ENCODE measurements around the gene FAM135A. TPM values are rescaled to one million over a fixed set of nuclear protein-coding genes. Genes with fewer than 3 reads are reported as not detected.

FAM135A gene
- total and polyA plus RNA-seq, 9 of the 15 experiments (the other 6 are each of a cell fraction or from before 2014, with no cell fraction given): 7.4 to 32.9 (median 19.2) TPM

DNA sequence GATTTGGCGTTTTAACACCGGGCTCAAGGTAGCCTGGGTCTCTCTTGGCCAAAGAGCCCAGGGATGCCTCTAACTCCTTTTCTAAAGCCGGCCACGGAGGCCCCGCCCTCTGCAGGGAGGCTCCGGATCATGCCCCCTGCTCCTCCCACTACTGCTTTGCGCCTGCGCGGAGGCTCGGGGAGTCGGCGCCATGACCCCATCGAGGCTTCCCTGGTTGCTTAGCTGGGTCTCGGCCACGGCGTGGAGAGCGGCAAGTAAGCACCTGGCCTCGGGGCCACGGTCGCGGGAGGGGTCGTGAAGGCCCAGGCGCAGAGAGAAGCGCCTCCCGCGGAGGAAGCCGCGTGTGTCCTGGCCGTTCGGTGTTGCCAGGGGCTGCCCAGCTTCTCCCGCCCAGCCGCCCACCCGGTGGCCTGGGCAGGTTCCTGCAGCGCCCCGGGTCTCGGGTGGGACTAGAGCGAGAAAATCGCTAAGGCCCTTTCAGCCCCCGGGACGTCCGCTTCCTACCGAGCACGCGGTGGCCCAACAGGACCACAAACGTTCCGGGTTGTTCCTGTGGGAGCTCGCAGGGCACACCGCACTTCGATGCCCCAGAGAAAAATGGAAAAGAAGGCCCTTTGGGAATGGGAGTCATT lies 153.6 kb downstream of the FAM135A start, which contains the start of gene SDHAF4 (continued):
- no peak for TF ChIP-seq TBL1XR1 (IDR thresholded peaks at IDR 0.05; ENCODE audit: low read length in 2 of 2)
- peak; percentile 44 for TF ChIP-seq HMGN3 (IDR thresholded peaks at IDR 0.05; ENCODE audit: borderline replicate concordance, extremely low read depth, insufficient read length, low read depth, low read length)
- no peak for TF ChIP-seq ZNF561 (CRISPR knock-in tag; conservative IDR thresholded peaks at IDR 0.05)
- TF ChIP-seq BDP1 (IDR thresholded peaks at IDR 0.05; ENCODE audit: insufficient read depth, insufficient read length): no peak
- TF ChIP-seq HIVEP1 (CRISPR knock-in tag; IDR thresholded peaks at IDR 0.05): no peak
- no peak for TF ChIP-seq RERE (CRISPR knock-in tag; IDR thresholded peaks at IDR 0.05; ENCODE audit: borderline replicate concordance)
- no peak for TF ChIP-seq CSDE1 (IDR thresholded peaks at IDR 0.05)
- TF ChIP-seq, protein P1, sequence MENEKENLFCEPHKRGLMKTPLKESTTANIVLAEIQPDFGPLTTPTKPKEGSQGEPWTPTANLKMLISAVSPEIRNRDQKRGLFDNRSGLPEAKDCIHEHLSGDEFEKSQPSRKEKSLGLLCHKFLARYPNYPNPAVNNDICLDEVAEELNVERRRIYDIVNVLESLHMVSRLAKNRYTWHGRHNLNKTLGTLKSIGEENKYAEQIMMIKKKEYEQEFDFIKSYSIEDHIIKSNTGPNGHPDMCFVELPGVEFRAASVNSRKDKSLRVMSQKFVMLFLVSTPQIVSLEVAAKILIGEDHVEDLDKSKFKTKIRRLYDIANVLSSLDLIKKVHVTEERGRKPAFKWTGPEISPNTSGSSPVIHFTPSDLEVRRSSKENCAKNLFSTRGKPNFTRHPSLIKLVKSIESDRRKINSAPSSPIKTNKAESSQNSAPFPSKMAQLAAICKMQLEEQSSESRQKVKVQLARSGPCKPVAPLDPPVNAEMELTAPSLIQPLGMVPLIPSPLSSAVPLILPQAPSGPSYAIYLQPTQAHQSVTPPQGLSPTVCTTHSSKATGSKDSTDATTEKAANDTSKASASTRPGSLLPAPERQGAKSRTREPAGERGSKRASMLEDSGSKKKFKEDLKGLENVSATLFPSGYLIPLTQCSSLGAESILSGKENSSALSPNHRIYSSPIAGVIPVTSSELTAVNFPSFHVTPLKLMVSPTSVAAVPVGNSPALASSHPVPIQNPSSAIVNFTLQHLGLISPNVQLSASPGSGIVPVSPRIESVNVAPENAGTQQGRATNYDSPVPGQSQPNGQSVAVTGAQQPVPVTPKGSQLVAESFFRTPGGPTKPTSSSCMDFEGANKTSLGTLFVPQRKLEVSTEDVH (IDR thresholded peaks at IDR 0.05; ENCODE audit: low read depth, partially characterized antibody): no peak
- no peak for TF ChIP-seq TCFL5 (CRISPR knock-in tag; conservative IDR thresholded peaks at IDR 0.05)
- peak; percentile 62 for TF ChIP-seq MYC (IDR thresholded peaks at IDR 0.05; ENCODE audit: low read depth, low read length)
- TF ChIP-seq MYC (CRISPR knock-in tag; IDR thresholded peaks at IDR 0.05; ENCODE audit: borderline replicate concordance, low read depth): peak; percentile 79
- no peak for TF ChIP-seq MAFG (tag; conservative IDR thresholded peaks at IDR 0.05)
- peak; percentile 62; the same call in 1 of the 2 replicates for TF ChIP-seq ZNF431 (CRISPR knock-in tag; IDR thresholded peaks at IDR 0.05)
- TF ChIP-seq, protein P2, sequence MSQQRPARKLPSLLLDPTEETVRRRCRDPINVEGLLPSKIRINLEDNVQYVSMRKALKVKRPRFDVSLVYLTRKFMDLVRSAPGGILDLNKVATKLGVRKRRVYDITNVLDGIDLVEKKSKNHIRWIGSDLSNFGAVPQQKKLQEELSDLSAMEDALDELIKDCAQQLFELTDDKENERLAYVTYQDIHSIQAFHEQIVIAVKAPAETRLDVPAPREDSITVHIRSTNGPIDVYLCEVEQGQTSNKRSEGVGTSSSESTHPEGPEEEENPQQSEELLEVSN (IDR thresholded peaks at IDR 0.05; ENCODE audit: borderline replicate concordance in 1 of 2, extremely low read depth in 1 of 2, insufficient read depth in 1 of 2, insufficient read length in 1 of 2, low read depth in 1 of 2, low read length in 1 of 2, poor library complexity in 1 of 2, severe bottlenecking in 1 of 2): peak; percentile 83
- TF ChIP-seq ZNF589 (CRISPR knock-in tag; IDR thresholded peaks at IDR 0.05; ENCODE audit: low read depth): no peak
- TF ChIP-seq ZNF253 (CRISPR knock-in tag; conservative IDR thresholded peaks at IDR 0.05): no peak
